NAMALWA (cell line): ENCODE data around the gene TPPP.
"Not testable (repeated sequence)": the region's sequence is repeated elsewhere in the genome, so short reads cannot be mapped to it uniquely, and the experiment has no call there.

Experiments
- DNase-seq: peaks from one replicate; pipeline ENCODE4 v3.0.0-alpha.2; 2015; ENCODE audit warnings: low spot score

The TPPP gene

GRCh38 chr5:645421-645820 is 47.7 kb downstream of the TPPP start:
- DNase-seq: no peak

DNA sequence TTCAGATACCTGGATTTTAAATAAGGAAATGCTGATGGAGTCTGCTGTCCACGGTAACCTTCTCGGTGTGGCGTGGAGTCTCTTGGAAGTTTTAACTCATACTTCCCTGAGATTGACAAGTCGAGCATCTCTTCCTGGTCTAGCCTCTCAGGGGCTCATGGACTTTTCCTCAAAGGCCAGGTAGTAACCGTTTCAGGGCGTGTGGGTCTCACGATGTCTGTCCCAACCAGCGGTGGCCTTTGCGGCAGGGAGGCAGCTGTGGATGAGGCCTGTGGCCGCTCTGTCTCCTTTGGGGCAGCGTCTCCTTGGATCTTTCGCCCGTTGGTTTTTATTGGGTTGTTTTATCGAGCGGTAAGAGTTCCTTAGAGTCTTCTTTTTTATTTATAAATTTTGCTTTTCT is 48.2 kb downstream of the TPPP start:
- DNase-seq: no peak

DNA sequence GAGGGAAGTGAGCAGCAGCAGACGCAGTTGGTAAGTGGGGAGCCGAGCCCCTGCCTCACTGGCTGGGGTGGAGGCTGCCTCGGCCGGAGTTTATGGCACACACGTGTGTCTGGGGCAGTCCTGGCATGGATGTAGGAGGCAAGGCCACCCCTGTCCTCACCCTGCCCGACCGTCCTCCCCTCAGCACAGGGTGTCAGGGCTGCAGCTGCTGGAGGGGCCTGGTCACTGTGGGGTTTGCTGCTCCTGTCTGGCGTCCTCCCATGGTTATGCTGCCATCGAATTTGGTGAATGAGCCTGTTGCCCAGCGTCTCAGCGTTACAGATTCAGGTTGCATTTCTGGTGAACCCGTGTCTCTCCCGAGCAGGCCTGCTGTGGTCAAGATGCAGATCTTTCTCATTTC is 48.6 kb downstream of the TPPP start:
- no peak for DNase-seq

- DNase-seq: no peak
These were observed 49.3 kb downstream of the TPPP start for GRCh38 chr5:643811-644271.

GRCh38 chr5:643351-643801 is 49.8 kb downstream of the TPPP start:
- DNase-seq: no peak

DNA sequence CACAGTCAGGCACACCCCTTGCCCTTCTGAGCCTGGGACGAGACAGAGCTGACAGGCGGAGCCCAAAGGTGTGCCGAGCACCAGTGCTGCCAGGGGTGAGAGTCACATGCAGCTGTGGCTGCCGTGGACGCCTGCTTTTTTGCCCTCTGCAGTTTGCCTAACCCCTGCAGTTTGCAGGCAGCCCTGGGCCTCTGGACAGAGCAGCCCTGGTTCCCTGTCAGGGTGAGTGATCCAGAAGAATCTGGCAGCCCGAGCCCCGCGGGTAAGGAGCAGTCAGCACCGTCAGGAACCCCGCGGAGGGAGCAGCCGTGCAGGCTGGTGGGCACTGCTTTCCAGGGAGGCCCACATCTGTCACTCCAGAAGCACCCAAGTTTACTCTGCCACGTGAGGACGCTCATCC is 50.7 kb downstream of the TPPP start:
- no peak for DNase-seq

DNA sequence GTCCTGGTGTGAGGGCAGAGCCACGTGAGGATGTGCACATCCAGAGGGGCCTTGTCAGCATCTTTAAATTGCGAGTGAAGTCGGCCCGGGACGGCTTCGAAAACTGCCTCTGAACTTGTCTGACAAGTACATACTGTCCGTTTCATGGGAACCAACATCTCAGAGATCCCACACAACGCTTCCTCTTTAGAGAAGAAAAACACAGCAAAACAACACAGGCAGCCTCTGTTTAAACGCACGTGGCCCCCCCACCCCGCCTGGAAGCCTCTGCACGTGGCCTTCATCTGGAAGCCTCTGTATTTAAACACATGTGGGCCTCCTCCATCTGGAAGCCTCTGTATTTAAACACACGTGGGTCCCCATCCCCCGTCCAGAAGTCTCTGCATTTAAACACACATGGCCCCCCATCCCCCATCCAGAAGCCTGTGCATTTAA is 51.8 kb downstream of the TPPP start:
- DNase-seq: no peak

DNA sequence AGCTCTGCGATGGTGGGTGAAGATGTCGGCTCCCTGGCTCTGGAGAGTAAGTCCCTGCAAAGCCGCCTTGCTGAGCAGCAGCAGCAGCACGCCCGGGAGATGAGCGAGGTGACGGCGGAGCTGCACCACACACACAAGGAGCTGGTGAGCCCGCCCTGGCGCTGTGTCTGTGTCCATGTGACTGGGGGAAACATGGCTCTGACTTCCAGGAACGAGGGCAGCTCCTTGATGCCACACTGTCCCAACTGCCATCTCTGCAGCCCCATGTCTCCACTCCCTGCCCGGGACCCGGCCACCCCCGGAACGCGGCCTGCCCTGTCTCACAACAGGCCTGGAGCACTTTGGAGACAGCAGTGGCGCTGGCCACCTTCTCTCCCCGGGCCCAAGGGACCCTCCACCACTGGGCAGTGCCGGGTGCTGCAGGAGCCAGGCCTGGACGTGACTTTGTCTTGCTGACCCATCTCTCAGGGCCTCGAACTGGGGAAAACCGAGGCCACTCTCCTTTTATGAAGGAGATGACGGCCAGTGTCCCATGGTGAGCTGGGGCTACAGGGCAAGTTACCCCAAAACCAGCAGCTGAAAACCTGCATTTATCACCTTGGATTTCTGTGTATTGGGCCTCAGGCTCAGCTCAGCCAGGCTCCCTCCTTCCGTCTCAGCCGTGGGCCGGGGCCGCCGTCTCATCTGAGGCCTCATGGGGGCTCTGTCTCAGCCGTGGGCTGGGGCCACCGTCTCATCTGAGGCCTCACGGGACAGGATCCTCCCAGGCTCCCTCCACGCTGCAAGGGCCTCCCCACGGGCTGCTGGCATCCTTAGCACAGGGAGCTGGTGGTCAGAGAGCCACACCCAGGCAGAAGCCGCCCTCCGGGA is 52.5 kb downstream of the TPPP start:
- no peak for DNase-seq

DNA sequence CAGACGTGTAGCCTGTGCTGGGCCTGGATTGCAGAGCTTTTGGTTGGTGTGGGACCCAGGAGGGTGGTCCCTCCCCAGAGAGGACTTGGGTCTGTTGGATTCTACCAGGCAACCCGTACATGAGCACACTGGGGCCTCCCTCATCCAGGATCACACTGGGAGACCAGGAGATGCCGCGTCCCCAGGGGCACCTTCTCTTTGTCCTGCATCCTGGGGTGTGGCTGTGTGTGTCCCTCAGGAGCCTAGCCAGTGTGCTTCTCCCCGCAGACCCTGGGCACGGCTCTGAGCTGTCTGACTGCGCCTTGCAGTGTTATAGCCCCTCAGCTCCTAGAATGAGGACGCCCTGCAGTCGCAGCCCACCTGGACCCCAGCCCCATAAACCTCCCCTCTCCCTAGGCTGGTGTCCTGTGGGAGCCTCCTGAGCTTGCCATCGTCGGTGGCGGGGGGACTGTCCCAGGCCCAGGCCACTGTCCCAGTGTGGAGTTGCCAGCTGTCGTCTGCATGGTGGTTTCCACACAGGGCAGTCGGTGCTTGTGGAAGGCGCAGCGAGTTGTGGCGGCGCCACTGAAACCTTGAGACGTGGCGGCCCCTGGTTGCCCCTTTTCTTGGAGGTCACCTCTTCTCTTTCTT is 53.5 kb downstream of the TPPP start:
- DNase-seq: no peak

- no peak for DNase-seq
These were observed 54.0 kb downstream of the TPPP start for GRCh38 chr5:639253-639530.

DNA sequence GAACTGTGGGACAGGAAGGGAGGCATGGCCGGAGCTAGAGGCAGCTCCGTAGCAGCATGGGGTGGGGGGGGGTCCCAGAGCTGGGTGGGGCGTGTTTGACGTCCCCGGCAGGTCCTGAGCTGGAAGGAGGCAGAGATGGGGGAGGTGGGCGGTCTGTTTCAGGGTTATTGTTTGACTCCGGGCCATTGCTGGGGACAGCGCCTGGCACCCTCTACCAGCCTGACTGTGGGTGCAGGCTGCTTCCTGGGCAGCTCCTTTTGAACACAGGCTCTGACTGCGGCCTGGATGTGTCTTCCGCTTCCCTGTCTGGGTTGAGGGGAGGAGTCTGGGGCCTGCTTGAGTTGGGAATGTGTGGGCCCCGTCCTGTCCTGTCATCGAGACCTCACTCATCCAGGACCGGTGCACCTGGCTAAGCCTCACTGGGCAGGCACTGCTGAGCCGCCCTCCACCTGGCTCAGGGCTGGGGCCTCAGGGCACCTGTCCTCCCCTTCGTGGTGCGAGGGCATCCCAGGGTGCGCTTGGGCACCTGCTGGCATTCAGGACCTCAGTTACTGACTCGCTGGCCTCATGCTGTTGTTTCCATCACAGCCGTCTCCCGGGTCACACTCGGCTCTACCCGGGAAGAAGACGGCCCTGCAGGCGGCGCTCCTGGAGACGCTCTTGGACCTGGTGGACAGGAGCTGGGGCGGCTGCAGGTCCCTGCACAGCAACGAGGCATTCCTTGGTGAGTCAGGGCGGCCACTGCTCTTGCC is 54.5 kb downstream of the TPPP start:
- DNase-seq: no peak

DNA sequence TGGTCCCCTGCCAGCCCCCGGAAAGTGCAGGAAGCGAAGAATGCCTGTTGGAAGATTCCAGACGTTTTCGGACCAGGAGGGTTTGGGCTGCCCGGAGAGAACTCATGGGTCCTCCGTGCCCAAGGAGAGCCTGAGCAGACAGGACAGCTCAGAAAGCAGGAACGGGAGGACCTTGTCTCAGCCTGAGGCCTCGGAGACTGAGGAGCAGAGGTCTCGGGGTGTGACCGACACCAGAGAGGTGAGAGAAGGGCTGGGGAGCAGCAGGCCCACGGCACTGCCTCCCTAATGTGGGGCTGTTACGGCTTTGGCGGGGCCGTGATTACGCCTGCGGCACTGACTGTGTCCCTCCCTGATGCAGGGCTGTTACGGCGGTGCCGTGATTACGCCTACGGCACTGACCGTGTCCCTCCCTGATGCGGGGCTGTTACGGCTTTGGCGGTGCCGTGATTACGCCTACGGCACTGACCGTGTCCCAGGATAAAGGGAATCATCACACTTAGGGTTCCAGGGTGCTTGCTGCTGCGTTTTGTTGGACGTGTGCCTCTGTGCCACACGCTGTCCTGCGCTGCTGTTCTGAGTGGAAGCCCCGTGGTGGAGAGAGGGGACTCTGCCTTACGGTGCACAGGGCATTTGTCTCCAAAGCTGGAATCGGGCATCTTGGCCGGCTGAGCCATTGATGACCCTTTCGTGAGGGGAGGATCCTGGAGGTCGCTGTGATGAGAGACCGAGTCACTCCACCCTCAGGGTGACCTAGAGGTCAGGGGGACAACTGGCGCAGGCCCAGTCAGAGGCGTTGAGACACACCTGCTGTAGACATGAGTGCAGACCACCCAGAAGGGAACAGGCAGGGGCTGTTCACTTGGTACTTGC is 55.3 kb downstream of the TPPP start:
- no peak for DNase-seq

GRCh38 chr5:636951-637350 is 56.2 kb downstream of the TPPP start:
- no peak for DNase-seq

GRCh38 chr5:635306-636055 is 57.7 kb downstream of the TPPP start:
- no peak for DNase-seq

DNA sequence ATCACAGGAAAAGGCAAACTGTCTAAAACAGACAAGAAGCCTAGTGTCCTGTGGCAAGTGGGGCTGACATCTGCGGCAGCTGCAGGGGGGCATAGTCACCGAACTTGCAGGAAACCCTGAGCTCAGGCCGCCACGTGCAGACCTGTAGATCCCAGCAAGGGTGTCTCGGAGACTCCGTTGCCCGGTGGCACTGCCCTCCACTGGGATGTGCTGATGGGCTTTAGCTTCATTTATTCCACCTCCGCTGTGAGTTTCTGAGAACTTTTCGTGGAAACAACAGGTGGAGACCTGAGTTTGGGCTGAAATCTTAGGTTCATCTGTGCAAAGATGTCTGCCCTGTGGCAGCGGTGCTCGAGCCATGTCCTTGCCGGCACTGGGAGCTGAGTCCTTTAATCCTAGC is 59.0 kb downstream of the TPPP start:
- no peak for DNase-seq

- no peak for DNase-seq
These were observed 59.6 kb downstream of the TPPP start for GRCh38 chr5:633501-633955.

DNA sequence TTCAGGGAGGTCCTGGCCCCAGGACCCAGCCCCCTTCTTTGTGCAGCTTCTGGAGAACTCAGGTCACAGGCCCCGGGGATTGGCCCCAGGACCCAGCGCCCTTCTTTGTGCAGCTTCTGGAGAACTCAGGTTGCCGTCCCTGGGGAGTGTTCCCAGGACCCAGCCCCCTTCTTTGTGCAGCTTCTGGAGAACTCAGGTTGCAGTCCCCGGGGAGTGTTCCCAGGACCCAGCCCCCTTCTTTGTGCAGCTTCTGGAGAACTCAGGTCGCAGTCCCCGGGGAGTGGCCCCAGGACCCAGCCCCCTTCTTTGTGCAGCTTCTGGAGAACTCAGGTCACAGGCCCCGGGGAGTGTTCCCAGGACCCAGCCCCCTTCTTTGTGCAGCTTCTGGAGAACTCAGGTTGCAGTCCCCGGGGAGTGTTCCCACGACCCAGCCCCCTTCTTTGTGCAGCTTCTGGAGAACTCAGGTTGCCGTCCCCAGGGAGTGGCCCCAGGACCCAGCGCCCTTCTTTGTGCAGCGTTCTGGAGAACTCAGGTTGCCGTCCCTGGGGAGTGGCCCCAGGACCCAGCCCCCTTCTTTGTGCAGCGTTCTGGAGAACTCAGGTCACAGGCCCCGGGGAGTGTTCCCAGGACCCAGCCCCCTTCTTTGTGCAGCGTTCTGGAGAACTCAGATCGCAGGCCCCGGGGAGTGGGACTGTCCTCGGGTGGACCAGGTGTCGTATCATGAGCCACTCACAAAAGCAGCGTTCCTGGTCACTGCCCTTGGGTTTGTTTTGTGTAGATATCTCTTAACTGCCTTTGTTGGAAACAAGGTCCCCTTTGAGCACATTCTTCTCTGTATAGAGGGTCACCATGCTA is 64.6 kb downstream of the TPPP start:
- DNase-seq: not testable (repeated sequence)

DNA sequence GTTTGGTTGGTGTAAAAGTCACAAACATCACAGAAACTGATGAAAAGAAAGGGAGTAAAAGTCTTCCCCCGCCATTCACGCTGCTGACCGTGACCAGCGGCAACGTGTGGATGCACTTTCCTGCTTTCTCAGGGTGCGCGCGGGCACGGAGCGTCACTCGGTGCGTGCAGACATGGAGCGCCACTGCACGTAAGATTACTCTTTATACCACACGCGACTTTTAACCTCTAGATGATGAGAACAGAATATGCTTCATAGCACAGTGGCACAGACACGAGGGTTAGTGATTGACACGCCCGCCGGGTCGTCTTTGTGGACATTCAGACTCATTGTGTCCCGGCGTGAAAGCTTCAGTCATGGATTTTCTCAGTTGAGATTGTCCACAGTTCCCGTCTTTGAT is 65.3 kb downstream of the TPPP start:
- no peak for DNase-seq

GRCh38 chr5:626850-627249 is 66.3 kb downstream of the TPPP start:
- DNase-seq: no peak

DNA sequence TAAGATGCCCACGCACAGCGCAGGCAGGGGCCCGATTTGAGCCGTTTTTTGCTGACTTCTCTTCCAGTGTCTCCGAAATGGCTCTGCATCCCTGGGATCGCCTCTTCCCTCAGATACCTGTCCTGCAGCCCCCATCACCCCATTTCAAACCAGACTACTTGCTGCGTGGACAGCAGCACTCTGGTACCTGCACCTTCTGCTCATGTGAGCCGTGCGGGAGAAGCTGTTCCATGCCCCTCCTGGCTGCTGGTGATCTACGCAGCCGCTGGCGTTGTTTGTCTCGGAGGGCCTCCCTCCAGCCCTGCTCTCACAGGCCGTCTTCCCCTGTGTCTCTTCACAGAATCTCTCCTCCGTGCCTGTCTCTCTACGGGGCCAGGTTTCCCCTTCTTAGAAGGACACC is 67.6 kb downstream of the TPPP start:
- no peak for DNase-seq

GRCh38 chr5:624951-625230 is 68.3 kb downstream of the TPPP start:
- no peak for DNase-seq
